Measurements from ENCODE around the gene NFYB. TPM values are rescaled to one million over a fixed set of nuclear protein-coding genes. Genes with fewer than 3 reads are reported as not detected.

Gene NFYB
- total RNA-seq, 1 experiment from 2014 or later, result 22.4 TPM

DNA sequence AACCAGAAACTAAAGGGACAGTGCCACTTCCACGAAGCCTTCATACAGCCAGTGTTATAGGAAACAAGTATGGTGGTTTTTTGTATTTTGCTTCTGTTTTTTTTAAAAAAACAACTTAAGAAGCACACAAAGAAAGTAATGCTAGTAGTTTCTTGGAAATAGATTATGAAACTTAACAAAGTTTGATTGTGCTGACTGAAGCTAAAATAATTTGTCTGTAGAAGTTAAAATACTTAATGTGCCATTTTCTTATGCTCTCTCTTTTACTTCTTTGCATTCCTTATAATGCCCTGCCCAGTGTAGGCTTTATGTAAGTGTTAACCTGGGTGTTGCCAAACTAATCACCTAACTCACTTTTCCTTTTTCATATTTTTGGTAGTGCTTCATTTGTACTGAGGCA, 57.2 kb downstream of the NFYB start:
- H3K4me3 ChIP-seq (replicated peaks in 1 of 2; ENCODE audit: low read depth in 1 of 2, low read length in 2 of 2), result no peak overlapping the region
- no peaks in the 10 kb centered on the region for H3K9me2 ChIP-seq (ENCODE audit: insufficient read depth)
- no peaks in the 10 kb centered on the region for H4K20me1 ChIP-seq (ENCODE audit: insufficient read depth)
- ATAC-seq (no peak), DNase-seq (ENCODE audit: low read depth, low spot score) (no peak)
- H3K36me3 ChIP-seq (ENCODE audit: control insufficient read depth in 1 of 2, insufficient read depth in 2 of 2, low read length in 2 of 2), result no peaks in the 10 kb centered on the region
- RAD21 ChIA-PET (ENCODE audit: low non-redundant PET in 1 of 2, low total read pairs in 2 of 2, uncharacterized antibody in 2 of 2, unreplicated experiment in 2 of 2), result no interaction called here
- no peak overlapping the region for H3K4me2 ChIP-seq (ENCODE audit: low read length)
- TF ChIP-seq, protein P1, sequence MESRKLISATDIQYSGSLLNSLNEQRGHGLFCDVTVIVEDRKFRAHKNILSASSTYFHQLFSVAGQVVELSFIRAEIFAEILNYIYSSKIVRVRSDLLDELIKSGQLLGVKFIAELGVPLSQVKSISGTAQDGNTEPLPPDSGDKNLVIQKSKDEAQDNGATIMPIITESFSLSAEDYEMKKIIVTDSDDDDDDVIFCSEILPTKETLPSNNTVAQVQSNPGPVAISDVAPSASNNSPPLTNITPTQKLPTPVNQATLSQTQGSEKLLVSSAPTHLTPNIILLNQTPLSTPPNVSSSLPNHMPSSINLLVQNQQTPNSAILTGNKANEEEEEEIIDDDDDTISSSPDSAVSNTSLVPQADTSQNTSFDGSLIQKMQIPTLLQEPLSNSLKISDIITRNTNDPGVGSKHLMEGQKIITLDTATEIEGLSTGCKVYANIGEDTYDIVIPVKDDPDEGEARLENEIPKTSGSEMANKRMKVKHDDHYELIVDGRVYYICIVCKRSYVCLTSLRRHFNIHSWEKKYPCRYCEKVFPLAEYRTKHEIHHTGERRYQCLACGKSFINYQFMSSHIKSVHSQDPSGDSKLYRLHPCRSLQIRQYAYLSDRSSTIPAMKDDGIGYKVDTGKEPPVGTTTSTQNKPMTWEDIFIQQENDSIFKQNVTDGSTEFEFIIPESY (IDR thresholded peaks at IDR 0.05; ENCODE audit: extremely low read depth, insufficient replicate concordance, low read length), result no peak
- no peak for TF ChIP-seq ZFX (IDR thresholded peaks at IDR 0.05)
- TF ChIP-seq CTCF (IDR thresholded peaks at IDR 0.05 in 2 of 3, conservative IDR thresholded peaks at IDR 0.05 in 1 of 3; ENCODE audit: borderline replicate concordance in 1 of 3, insufficient read depth in 1 of 3, low read depth in 2 of 3, low read length in 2 of 3), result no peak
- TF ChIP-seq EGR1 (IDR thresholded peaks at IDR 0.05; ENCODE audit: low read depth), result no peak
- TF ChIP-seq POLR2A (IDR thresholded peaks at IDR 0.05; ENCODE audit: borderline replicate concordance, extremely low read depth, insufficient read depth, insufficient read length), result no peak
- TF ChIP-seq RAD21 (IDR thresholded peaks at IDR 0.05; ENCODE audit: low read depth), result no peak
- TF ChIP-seq JUND (IDR thresholded peaks at IDR 0.05), result no peak
- TF ChIP-seq SP1 (IDR thresholded peaks at IDR 0.05; ENCODE audit: low read depth), result no peak
- TF ChIP-seq POLR2AphosphoS5 (IDR thresholded peaks at IDR 0.05; ENCODE audit: low read depth, low read length), result no peak
- TF ChIP-seq, protein P2, sequence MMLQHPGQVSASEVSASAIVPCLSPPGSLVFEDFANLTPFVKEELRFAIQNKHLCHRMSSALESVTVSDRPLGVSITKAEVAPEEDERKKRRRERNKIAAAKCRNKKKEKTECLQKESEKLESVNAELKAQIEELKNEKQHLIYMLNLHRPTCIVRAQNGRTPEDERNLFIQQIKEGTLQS (IDR thresholded peaks at IDR 0.05), result no peak
- TF ChIP-seq YY1 (IDR thresholded peaks at IDR 0.05; ENCODE audit: extremely low read depth, insufficient replicate concordance, low read depth, low read length), result no peak
- CTCF ChIA-PET, result no interaction called here
- POLR2A ChIA-PET, result no interaction called here
- H3K4me1 ChIP-seq (ENCODE audit: control insufficient read depth in 1 of 2, insufficient read depth in 2 of 2, low read length in 2 of 2), result no peaks in the 10 kb centered on the region
- BruUV-seq (replicated peaks), result no TSS peak
- no peaks in the 10 kb centered on the region for H3K27me3 ChIP-seq (ENCODE audit: insufficient read depth, low read length)
- no peak overlapping the region for H3K9ac ChIP-seq (ENCODE audit: low read length)
- H3K9me3 ChIP-seq (ENCODE audit: control insufficient read depth in 1 of 2, insufficient read depth in 1 of 2, low read depth in 1 of 2, low read length in 2 of 2), result no peaks in the 10 kb centered on the region
- no peak overlapping the region for H3K27ac ChIP-seq (ENCODE audit: low read depth, low read length)
- intact Hi-C loops (cut with micrococcal nuclease), result no loop called here
- no peak overlapping the region for H2AFZ ChIP-seq (ENCODE audit: low read depth, low read length, poor library complexity, severe bottlenecking)
- no peaks in the 10 kb centered on the region for H3K79me2 ChIP-seq (ENCODE audit: insufficient read depth, low read length)
